ENCODE measurements around the gene CAMK4.
"Not testable (repeated sequence)": the region's sequence is repeated elsewhere in the genome, so short reads cannot be mapped to it uniquely, and the experiment has no call there.

CAMK4 gene

DNA sequence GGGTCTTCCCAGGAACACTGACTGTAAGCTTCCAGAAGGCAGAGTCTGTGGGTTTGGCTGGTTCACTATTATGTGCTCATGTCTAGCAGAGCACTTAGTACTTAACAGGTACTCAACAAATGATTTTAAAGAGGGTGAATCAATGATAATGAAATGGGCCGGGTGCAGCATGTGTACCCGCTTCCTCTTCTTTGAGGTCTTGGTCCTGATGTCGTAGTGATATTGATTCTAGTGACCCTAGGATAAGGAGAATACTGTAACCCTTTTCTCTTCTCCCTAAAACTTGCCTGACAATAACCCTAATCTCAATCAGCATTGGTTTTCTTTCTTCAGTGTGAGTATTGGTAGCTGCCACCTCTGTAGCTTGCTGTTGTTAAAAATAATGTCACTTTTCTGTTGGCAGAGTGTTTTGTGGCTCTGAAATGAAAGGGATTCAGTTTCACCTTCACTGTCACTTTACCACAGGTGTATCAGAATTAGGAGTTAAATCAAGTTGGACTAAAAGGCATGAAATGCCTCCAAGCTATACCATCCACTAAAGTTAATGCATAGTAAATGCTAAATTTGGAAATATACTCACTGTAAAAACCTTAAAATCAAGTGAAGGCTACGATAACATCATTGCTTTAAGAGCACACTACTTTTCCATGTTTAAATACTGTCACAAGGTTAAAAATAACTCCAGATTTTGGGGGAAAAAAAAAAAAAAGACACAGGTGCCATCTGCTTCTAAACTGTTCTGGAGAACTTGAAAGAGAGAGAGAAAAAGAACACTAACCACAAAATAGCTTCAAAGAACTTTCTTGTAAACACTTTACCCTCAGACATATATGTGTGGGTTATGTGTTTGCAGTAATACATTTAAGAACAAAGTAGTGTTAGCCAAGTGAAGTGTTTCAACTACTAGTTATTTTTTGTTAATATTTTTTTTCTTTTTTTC lies 6.0 kb downstream of the CAMK4 start:
- DNase-seq, result no peak

DNA sequence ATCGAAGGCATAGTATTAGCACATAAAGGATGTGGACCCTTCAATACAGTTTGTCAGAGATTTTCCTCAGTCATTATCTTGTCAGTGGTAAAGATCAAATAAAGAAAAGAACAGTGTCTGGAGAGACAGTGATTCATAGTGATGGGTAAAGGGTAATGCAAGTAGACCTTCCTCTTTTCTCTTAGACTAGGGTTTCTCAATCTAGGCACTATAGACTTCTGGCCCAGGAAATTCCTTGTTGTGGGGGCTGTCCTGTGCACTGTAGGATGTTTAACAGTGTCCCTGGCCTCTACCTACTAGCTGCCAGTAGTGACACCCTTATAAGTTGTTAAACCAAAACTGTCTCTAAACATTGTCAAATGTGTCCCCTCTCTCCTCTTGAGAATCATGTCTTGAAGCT lies 6.9 kb downstream of the CAMK4 start:
- DNase-seq, result no peak

DNA sequence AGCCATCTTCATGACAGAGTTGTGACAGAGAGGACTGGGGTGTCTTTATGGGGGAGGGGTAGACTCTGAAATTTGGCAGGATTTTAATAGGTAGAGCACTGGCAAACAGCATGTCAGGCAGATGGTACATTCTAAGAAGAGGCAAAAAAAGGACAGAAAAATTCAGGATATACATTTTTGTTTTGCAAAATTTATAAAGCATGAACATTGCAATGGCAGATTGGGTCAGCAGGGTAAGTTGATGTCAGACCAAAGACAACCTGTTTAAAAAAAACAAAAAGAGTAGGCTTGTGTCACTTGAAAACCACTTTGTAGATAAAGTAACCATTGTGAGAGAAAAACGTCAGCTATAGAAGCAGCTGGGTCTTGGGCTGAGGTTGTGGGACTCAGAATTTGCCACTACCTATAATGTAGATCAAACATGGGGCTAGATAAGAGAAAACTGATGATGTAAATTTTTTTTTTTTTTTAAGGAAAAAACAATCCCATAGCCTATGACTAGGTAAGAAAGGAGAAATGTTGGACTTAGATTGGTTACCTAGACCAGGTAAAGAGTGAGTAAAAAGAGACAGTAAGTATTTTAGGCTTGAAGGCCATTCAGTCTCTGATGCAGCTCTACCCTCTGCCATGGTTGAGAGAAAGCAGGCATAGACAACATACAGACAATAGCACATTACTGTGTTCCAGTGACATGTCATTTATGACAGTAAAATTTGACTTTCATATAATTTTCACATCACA lies 8.3 kb downstream of the CAMK4 start:
- DNase-seq, result no peak

DNA sequence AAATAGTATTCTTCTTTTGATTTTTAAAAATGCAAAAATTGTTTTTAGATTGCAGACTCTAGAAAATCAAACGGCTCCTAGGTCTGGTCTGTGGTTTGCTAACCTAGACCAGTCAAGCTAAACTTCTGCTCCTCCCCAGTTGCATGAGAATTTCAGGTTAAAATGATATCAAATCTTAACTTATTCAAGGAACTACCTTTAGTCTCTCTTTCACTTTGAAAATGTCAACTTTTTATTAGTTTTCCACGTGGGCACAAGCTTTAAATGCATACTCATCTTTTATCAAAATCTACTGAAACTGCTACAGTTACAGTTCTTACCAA lies 8.8 kb downstream of the CAMK4 start:
- no peak for DNase-seq

DNA sequence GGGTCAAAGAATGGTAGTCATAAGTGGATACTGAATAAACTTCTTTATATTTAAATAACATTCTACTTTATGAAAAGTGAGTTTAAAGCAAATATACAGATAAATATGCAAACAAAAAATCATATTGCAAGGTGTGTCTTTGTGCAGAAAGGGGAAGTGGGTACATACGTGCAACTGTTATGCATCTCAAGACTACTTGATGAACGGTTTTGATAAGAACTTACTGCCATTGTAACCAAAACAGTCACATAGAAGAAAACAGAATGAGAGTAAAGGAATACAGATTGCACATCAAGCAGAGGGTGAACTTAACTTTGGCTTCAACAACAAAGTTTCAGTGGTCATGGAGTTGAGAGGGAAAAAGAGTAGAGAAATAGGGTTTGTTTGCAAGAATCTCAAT lies 9.9 kb downstream of the CAMK4 start:
- DNase-seq, result no peak

DNA sequence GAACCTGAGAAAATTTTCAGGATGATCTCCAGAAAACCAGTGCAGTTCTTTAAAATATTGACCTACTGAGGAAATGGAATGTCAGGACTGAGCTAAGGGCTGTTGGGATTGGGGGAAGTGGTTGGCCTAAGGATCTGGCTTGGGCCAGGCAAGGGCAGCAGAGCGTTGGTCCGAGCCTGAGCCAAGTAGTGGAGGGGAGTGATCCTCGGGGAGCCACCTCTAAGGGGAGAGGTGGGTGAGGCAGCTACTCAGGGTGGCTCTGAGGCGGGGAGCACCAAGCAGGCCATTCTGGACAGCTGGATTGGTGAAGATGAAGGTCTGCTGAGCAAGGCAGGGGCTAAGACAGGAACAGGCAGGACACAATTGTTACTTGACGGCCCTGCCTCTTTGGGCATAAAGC lies 11.5 kb downstream of the CAMK4 start:
- no peak for DNase-seq

DNA sequence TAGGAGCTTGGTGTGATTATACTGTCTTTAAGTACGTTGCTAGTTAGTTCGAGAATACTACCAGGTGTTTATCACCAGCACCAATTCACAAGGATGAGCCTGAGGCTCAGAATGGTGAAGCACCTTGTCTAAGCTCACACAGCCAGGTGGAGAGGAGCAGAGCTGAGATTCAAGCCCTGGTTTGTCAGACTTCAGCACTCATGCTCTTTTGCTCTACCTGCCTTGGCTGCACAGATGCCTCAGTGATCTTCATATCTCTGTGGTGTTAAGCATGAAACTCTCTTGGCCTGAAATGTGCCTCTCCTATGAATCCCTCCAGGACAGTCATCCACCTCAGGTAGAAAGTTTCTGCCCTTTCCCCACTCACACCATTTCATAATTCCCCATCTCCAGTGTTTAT lies 12.2 kb downstream of the CAMK4 start:
- no peak for DNase-seq

DNA sequence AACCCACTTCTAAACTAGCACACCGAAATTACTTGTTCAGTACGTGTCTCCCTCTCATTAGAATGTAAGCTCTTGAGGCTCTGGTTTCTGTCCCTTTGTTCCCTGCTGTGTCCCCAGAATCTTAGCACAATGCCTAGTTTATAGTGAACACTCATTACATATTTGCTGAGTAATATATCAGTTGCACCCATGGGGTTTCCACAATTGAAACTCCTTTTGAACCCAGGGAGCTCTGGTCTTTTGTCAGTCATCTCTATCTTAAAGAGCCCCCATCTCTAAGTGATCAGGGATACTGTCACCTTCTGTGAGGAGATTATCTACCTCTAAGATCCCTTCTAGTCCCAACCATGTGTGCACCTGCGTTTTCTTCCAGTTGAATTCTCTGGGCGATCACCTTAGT lies 12.8 kb downstream of the CAMK4 start:
- no peak for DNase-seq

DNA sequence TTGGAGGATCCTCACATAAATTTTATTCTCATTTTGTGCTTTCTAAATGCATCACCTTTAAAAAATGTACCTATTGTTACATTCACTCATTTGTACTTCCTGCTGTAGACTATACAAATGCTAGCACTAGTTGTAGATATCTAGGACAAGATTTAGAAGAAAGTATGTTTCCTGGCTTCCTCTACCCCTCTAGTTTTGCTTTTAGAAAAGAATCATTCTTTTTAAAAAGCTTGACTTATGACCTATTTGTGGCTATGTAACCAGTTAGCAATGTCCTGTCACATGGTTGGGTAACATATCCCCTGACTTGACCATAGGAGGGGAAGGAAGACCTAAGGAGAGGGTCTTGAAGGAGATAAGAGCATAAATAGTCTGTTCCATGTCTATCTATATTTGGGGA lies 13.3 kb downstream of the CAMK4 start:
- no peak for DNase-seq

DNA sequence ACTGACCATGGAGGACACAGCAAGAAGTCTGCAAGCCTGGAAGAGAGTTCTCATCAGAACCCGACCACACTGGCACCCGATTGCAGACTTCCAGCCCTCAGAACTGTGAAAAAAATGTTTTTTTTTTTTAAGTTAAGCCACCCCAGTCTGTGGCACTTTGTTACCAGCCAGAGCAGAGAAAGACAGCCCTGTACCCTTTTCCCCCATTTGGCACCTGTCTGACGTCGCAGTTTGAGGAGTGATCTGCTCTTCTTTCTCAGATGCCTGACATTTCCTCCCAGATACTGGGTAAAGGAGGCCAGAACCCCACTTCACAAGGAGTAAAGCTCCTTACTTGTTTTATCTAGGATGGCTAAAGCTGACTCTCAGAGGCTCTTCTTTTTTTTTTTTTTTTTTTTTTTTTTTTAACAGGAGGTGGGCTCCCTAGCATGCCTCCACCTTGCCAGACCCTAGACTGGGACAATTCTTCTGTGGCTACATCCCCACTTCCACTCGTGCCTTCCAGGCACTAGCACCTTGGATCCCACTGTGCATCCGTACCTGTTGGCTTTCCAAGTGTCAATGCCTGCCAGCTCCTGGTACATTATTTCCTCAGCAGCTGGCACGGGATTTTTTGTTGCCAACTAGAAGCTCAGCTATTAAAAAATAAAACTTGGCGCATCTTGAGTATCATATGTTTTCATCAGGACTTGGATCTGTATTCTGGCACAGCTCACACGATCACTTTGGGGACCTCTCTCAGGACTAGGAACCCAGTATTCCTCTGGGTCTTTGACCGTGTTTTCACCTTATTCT lies 14.4 kb downstream of the CAMK4 start:
- DNase-seq, result no peak

DNA sequence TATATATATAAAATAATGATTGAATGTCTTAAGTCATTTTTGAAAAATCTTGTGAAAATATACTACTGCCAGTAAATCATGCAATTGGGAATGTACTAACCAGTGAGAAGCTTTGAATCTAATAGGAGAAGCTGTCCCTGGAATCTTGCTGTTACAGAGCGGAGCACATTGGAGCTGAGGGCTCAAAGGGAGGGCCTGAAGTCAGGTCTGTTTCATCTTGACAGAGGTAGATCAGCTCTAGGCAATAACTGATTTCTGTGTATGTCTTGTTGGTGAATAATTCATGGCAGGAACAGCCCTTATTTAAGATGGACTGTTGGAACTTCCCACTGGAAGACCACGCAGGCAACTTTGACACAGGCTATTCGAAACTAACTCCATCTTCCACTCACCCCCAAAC lies 17.5 kb downstream of the CAMK4 start:
- no peak for DNase-seq

DNA sequence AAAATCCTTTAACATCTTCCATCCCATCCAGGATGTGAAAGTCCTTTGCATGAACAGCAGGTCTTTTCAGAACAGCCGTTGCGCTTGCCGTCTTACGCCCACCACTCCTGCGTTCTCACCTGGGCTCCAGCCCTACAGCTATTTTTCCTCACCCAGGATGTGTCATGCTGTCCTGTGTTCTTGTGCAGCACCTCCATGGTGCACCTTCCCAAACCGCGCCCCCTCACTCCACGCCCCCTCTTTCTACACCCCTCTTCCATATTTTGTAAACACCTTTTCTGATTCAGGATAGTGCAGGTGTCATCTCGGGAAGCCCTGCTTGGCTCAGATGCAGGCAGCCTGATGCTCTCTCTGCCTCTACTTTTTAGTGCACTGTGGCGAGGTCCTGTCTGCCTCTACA lies 18.4 kb downstream of the CAMK4 start:
- no peak for DNase-seq

DNA sequence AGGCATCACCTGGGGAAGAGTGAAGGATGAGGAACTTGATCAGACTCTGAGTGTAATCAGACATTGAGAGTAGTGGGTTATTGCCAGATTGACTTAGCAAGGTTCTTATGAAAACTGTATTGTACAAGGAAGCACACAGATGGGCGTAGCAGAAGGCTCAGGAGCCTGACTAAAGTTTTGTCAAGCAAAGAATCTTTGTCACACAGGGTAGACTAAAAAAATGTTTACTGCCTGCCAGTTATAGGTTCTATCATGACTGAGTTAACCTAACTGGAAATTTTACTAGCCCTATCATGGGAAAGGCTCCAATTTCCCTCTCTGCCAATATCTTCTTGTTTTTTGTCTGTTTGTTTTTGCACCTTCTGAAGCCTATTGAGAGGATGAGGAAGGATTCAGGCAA lies 19.1 kb downstream of the CAMK4 start:
- DNase-seq, result no peak

DNA sequence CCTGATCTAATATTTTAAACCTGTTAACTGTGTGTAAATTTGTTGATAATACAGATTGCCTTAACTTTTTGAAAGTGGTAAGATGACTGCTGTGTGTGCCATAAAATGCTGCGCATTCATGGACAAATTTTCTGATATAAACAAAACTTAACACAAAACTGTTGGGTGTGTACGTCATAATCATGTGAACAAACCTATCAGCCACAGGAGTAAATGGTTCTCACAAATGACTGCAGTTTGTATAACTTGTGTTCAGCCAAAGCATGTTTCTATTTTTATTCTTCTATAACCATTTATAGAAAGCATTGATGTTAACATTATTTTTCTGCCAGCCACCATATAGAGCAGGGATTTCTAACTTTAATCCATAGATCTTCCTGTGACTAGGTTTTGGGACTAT lies 21.5 kb downstream of the CAMK4 start:
- no peak for DNase-seq

DNA sequence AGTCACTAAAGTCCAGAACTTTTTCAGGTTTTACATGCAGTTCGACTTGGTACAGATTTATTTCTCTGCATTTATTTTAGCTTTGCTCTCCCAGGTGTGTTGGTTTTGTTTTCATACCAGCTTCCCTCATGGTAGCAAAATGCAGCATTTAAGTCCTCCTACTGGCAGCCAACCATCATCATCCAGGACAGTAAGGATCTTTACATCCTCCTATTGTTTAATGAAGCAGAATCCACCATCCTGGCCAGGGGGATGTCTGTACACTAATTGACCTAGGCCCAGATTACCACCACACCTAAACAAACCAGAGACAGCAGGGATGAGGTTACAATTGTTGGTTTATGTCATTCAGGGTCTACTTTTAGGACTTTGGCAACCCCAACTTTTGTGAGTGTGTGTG lies 22.3 kb downstream of the CAMK4 start:
- DNase-seq, result no peak

DNA sequence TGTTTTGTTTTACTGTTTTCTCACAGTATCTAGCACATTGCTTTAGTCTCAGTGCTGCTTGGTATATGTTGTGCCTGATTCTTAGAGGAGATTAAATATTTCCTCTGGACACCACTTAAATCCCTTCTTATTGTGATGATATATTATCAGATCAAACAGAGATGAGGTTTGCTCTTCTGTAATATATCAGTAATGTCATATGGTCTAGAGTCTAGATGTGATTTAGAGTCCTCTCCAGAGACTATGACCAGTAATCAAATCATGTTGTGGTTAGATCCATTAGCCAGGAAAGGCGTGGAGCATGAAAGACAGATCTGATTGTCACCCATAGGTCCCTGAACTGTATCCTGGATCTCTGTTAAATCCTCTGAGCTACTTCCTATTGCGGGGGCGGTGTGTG lies 24.4 kb downstream of the CAMK4 start:
- no peak for DNase-seq

DNA sequence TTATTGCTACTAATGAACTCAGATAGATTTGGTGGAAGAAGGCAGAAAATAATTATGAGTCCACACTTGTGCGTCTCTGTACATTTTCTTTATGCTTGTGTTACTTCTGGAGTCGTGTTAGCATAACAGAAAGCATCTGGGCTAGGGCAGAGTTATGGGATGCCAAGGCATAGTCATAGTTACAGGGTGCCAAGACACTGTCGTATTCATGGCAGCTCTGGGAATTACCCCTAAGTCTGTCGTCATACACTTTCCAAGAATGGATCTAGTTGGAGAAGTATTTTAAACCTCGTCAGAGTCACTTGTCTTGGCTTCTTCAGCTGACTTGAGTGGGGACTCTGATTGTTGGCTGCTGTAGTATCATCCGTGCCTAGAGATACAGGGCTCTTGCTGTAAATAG lies 27.7 kb downstream of the CAMK4 start:
- no peak for DNase-seq

DNA sequence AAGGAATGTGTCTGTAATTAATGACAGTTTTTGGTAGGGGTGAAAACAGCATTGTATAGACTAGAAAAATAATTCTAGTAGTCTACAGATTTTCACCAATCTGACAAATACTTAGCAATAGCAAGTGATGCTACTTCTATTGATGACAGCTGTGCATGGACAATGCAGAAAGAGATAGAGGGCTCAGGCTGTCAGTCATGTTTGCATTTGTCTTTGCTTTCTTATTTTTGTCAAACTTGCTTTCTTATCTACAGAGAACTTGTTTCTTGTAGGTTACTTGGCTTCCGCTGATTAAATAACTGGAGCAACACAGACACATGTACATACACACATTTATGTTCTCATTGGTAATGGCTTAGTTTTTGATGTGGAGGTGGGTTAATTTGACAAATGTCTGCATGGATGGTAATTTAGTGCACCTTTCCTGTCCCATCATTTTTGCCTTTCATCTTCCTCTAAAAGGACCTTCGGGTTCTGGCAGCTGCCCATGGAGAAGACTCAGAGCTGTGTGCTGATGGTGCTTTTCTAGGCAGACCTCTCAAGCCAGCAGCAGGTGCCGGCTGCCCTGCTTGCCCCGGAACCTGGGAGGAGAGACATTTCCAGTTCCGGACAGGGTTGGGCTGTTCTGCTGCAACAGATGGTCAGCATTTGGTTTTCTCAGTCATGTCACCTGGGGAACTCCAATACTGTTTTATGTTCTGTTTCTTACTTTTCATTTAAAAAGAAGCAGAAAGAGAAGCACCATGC lies 28.8 kb downstream of the CAMK4 start:
- no peak for DNase-seq

DNA sequence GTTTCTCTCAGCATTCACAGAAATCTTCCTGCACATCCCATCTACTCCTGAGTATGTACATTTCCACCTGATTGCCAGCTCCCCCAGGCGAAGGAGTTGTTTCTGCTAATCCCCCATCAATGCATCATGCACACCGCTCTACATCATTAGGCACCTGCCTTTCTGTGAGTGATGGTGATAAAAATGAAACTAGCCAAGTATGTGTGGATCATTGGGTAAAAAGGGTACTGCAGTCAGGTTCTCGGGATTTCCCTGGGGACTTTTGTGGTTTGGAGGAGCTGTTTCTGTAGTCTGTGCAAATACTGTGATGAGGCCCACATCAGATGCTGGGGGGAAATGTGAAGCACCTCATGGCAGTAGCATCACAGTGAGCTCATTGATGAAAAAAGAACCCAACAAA lies 30.4 kb downstream of the CAMK4 start:
- no peak for DNase-seq

DNA sequence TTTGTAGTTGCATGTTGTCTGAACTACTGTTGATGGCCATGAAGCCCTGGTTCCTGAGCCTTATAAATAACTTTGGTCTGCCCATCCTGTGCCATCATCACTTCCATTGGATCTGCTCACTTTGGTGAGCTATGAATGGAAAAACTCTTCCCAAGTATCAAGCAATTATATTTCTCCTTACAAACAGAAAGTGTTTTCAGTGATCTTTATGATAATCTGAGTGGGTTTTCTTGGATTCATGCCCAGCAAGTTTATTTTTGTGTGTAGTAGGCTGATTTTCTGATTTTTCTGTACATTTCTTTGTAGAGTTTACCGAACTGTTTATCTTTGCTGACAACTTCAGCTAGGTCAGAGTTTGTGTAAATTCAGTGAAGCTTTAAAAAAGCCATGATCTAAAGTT lies 31.0 kb downstream of the CAMK4 start:
- no peak for DNase-seq

DNA sequence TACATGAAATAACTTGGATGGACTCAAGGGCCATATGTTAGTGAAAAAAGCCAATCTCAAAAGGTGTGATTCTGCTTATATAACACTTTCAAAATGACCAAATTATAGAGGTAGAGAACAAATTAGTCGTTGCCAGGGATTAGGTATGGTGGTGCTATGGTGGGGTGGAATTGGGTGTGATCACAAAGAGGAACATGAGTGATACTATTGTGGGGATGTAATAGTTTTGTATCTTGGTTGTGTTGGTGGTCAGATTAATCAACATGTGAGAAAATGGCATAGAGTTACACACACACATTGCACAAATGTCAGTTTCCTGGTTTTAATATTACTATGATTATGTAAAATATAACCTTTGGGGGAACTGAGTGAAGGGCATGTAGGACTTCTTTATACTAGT lies 31.9 kb downstream of the CAMK4 start:
- DNase-seq, result no peak

DNA sequence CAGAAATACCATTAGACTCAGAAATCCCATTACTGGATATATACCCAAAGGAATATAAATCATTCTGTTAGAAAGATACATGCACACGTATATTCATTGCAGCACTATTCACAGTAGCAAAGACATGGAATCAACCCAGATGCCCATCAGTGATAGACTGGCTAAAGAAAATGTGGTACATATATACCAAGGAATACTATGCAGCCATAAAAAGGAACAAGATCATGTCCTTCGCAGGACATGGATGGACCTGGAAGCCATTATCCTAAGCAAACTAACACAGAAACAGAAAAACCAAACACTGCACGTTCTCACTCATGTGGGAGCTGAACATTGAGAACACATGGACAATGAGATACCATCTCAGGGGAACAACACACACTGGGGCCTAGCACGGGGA lies 33.4 kb downstream of the CAMK4 start:
- not testable (repeated sequence) for DNase-seq

DNA sequence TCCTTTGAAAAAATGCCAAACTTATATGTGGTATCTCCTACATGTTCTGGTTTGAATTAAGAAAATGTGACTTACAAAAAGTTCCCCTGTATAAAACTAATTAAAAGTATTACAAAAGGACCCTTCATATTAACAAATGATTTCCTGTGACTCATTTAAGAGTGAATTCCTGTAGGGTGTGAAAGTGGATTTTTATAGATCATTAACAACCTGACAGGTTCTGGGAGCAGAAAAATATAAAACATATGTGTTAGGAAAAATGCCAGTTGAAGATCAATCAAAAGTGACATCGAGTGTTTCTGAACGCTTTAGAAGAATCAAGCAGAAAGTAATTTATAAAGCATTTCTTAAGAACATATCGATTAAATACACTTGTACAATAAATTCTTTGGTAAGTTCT lies 35.5 kb downstream of the CAMK4 start:
- no peak for DNase-seq

Measured in NCI-H524 treated with DMSO at 0.1 percent for 48 hours (cell line).